Stimulated activated CD4-positive, alpha-beta T cell treated with anti-CD3 and anti-CD28 coated beads, Interleukin-15, amount 100 ng/mL, for 1 hour (primary cell): Measurements from ENCODE around the gene MGAT3.
"Not testable (repeated sequence)": the region's sequence is repeated elsewhere in the genome, so short reads cannot be mapped to it uniquely, and the experiment has no call there.

Source experiments
- DNase-seq, 2 donors: peaks; one replicate each; pipeline ENCODE4 v3.0.0-alpha.2; 2020; ENCODE audit warnings: low read depth in 1 of 2, low spot score in 1 of 2

Gene MGAT3

GRCh38 chr22:39489094-39490068, 32.6 kb downstream of the MGAT3 start:
- DNase-seq, result no peak

- DNase-seq, result peak; percentile 49 to 54
Measured at GRCh38 chr22:39490135-39490798, 33.5 kb downstream of the MGAT3 start.

DNA sequence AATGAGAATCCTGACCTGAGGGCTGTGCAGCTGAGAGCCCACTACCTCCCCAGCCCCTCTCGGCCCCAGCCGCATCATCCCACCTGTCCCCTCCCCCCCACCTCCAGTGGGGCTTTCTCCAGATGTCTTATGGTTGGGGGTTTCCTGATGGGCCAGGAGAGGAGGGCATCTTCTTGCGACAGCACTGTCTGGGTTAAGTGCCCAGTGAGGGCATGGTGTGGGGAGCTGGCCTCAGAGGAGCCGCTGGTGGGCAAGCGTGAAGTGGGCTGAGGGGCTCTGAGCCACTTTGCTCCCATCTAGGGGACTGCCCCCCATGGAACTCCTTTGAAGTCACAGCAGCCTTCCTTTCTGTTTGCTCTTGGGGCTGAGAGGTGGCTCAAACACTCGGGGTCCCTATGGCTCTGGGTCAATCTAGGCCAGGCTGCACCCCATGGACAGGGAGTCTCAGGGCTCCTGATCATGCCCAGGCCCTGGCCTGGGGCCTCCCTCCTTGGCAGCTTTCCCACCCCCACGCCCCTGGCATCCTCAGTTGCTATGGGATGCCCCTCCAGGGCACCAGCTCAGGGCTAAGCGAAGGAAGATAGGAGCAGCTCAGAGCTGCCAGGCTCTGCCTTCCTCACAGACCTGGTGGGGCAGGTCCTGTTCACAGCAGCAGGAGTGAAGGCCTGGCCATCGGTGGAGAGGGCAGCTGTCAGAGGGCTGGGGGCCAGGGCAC, 34.3 kb downstream of the MGAT3 start:
- no peak for DNase-seq

- DNase-seq, result no peak
Measured at GRCh38 chr22:39491696-39492095, 34.9 kb downstream of the MGAT3 start.

DNA sequence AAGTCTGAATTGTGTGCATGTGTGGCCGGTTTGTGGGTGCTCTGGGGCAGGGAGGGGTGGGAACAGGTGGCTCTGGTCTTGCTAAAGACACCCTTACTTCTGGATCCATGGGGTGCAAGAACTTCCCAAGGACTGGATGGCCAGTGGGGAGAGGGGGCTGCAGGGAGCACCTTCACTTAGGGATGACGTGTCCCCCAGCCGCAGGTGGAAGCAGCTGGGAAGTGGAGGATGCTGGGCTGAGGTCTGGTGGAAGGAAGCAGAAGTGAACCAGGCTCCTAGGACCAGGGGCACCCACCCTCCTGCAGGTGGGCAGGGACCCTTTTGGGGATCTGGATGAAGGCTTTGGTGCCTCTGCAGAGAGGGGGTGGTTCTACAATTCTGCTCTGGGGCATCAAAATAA, 35.4 kb downstream of the MGAT3 start:
- no peak for DNase-seq

DNA sequence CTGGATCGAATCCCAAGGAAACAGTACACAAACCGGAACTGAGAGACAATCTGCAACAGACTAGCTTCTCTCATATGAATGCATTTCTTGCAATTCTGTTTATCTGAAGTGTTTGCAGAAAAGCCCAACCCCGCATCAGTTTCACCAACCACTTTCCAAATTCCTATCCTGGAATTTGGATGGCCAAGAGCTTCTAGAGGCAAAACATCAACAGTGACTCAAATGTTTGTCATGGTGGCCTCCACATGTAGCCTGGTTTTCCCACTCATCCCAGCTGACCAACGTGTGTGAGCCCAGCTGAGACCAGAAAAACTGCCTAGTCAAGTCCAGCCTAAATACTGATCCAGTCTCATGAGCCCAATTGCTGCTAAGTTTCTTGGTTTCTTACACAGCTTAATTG, 36.9 kb downstream of the MGAT3 start:
- no peak for DNase-seq

DNA sequence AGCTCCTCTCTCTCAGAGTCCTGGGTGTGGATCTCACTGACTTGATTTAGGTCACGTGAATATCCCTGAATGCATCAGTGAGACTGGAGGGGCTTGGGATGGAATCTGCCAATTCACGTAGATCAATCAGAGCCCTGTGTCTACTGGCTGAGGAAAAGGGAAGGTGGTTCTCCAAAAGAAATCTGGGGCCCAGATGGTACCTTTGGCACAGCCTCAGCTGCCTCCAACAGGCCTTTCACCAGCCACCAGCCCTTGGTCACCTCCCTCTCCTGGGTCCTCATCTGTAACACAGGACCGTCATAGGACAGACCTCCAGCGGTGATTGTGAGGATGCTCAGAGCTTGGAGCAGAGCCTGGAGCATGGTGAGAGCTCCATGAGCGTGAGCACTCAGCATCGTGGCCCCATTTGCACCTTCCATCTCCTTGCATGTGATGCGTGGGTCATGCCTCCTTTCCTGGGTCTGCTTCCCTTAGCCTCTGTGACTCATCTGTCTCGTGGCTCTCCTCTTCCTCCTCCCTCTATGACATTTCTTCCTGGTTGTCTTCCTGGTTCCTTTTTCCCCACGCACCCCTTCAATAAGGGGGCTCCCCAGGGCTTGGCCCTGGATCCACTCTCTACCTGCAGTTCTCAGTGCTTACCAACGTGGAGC, 37.8 kb downstream of the MGAT3 start:
- no peak for DNase-seq

- peak; percentile 25 to 41 for DNase-seq
Measured at GRCh38 chr22:39496131-39496838, 39.5 kb downstream of the MGAT3 start.

GRCh38 chr22:39497429-39497828, 40.6 kb downstream of the MGAT3 start:
- no peak for DNase-seq

DNA sequence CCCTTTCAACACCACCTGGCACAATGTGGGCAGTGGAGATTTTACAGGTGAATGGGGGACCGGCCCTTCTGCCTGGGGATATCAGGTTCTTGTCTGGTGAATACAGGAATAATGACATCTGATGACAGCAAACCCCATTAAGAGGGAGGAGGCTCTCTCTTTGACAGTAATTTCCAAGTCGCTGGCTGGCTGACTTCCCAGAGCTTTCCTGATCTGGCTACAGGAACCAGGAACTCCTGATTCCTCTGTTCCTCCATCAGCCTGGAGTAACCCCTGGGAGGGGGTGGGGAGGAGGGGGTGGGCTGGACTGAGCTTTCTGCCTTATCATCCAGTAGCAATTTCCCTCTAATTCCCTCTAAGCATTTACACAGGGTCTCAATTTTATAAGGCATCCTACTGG, 41.6 kb downstream of the MGAT3 start:
- no peak for DNase-seq

DNA sequence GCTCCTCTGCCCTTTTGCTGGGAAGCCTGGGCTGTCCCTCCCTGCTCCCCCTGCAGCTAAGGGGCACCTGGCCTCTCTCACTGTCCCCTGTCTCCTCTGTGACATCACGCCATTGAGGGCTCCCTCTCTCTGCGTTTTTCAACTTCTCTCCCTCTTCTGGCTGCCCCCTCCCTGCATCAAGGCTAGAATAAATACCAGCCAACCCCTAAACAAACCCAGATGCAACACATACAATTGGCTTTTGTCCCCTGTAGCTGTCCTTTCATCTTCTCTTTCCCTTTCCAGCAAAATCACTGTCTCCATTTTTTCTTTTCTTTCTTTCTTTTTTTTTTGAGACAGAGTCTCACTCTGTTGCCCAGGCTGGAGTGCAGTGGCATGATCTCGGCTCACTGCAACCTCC, 42.0 kb downstream of the MGAT3 start:
- no peak for DNase-seq

GRCh38 chr22:39500101-39500500, 43.3 kb downstream of the MGAT3 start:
- DNase-seq, result no peak

DNA sequence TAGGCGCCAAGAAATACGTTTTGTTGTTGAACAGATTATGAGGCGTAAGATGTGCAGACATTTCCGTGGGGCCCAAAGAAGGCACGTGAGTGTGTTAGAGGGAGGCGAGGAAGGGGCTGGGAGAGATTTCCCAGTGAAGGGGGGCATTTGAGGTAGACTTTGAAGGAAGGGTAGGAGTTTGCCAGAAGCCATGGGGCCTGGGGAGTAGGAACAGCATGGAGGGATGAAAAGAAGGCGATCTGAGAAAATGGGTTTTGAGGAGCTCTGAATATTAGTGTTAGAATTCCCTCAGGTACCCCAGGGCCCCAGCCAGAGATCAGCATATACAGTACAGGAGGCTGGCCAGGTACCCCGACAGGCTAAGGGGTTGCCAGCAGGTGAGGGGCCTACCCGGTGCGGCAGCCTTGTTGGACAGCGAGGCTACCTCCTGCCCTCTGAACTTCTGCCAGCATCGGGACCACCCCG, 44.9 kb downstream of the MGAT3 start:
- no peak for DNase-seq

DNA sequence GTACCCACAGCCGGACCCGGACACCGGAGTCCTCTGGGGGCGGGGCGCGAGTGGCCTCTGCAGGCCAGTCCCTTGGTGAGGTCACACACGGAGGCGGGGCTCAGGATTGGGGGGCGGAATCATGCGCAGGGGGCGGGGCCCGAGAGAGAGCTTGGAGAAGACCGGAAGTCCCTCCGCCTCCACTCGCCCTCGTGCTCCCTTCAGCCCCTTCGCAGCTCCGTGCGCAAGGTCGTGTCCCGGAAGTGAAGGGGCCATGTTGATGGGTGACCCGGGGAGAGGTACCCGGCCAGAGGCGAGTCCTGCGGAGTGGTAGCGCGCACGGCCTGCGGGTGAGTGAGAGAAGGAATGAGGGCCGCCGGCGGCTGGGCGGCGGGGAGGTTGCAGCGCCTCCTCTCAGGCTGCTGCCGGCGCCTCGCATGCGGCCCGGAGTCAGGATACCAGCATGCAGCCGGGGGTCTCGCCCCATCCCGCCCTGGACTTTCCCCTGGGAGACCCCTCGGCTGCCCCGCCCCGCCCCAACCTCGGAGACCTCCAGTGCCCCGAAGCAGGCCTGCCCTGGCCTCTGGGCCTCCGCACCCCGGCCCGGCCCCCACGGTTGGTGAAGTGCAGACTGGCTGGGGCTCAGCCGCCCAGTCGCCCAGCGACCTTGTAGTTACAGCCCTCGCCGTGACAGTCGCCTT, 45.4 kb downstream of the MGAT3 start, which contains the start of gene MIEF1:
TSS of gene MIEF1 (plus strand) at position 182 of the 680 bp plus-strand sequence. CDS start 9,005 bp downstream, outside the sequence.
- DNase-seq, result peak; percentile 71 to 85

- no peak for DNase-seq
Measured at GRCh38 chr22:39502789-39503409, 46.1 kb downstream of the MGAT3 start.

- no peak for DNase-seq
Measured at GRCh38 chr22:39503630-39504029, 46.8 kb downstream of the MGAT3 start.

GRCh38 chr22:39504071-39504470, 47.3 kb downstream of the MGAT3 start:
- no peak for DNase-seq

- not testable (repeated sequence) for DNase-seq
Measured at GRCh38 chr22:39507021-39507420, 50.2 kb downstream of the MGAT3 start.

DNA sequence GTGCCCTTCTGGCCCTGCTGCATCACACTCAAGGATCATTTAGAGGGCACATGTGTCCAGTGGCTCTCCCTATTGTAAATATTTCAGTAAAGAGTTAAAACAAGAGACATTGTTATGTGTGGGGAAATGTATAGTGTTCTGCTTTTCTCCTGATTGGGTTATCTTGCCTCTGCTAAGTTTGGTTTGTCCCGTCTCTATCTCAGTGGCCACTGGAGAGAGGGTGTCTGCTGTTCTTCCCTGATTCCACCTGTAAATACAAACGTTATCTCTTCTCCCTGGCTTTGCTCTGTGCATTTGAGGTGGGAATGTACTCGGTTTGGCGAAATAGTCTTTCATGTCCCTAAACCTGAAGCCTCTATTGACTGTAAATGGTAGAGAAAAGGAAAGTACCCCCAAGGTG, 51.6 kb downstream of the MGAT3 start:
- DNase-seq, result no peak
